GM12878 (cell line): ENCODE data around the gene ATRNL1. TPM values are rescaled to one million over a fixed set of nuclear protein-coding genes. Genes with fewer than 3 reads are reported as not detected.

Experiments used
- ATAC-seq: fragments of 200-7000 bp; cut with Tn5 transposase; 3 replicates; pipeline ENCODE4 v1.9.1; 2020; ENCODE audit warnings: mild to moderate bottlenecking, moderate library complexity
- BruUV-seq: library from RNA; stranded (reverse); fragments of 400-500 nt; replicated peaks from 2 replicates; lab custom pipeline; 2021; lab: Mats Ljungman, UMichigan
- CTCF ChIA-PET: fragments of 300-600 bp; sonication (Branson Sonifier 250); formaldehyde crosslinking; extraction: SDS; loops from one replicate; lab custom pipeline; 2021; ENCODE audit warnings: inconsistent platforms; lab: Yijun Ruan, JAX
- POLR2A ChIA-PET: fragments of 350-600 bp; formaldehyde crosslinking; extraction: SDS; loops from one replicate; lab custom pipeline; 2021; ENCODE audit warnings: inconsistent platforms; lab: Charles Lee
- RAD21 ChIA-PET: fragments of 300-600 bp; sonication (Branson Sonifier 250); formaldehyde crosslinking; loops from one replicate; lab custom pipeline; 2023; ENCODE audit warnings: antibody characterized with exemption; ENCODE audit not compliant: unreplicated experiment; lab: Charles Lee
- SMC1A ChIA-PET: fragments of 300-600 bp; sonication (Branson Sonifier 250); formaldehyde crosslinking; loops from one replicate; lab custom pipeline; 2023; ENCODE audit not compliant: unreplicated experiment, uncharacterized antibody; lab: Charles Lee
- DNase-seq: peaks from one replicate; pipeline ENCODE4 v3.0.0-alpha.2; 2011; ENCODE audit warnings: low read depth, low spot score
- FAIRE-seq: peaks from 3 replicates; lab custom pipeline; 2011; peaks lifted over from hg19 to GRCh38; lab: Jason Lieb, UNC
- H2AFZ ChIP-seq: 2 replicates; pipeline ENCODE4 v1.6.0; 2011; ENCODE audit warnings: low read depth, low read length, control low read depth; ENCODE audit not compliant: control insufficient read depth
- H3K27ac ChIP-seq: 2 replicates; pipeline ENCODE4 v1.5.1; 2011; ENCODE audit warnings: control low read depth; ENCODE audit not compliant: control insufficient read depth, insufficient read depth
- H3K27me3 ChIP-seq, 2 experiments: replicated peaks in 1 of 2; 2 replicates each; pipeline versions ENCODE4 v1.6.0 to v1.6.1; 2011; ENCODE audit warnings: low read length in 1 of 2; ENCODE audit not compliant: control insufficient read depth in 2 of 2, insufficient read depth in 2 of 2
- H3K36me3 ChIP-seq, 2 experiments: 2 replicates each; pipeline ENCODE4 v1.5.1; 2011; ENCODE audit warnings: low read length in 1 of 2; ENCODE audit not compliant: control insufficient read depth in 2 of 2, insufficient read depth in 2 of 2
- H3K4me1 ChIP-seq: 2 replicates; pipeline ENCODE4 v1.6.1; 2011; ENCODE audit warnings: mild to moderate bottlenecking, low read length, moderate library complexity, mixed read lengths; ENCODE audit not compliant: control insufficient read depth, insufficient read depth
- H3K4me2 ChIP-seq: 2 replicates; pipeline ENCODE4 v1.6.0; 2011; ENCODE audit warnings: control low read depth; ENCODE audit not compliant: control insufficient read depth, insufficient read depth
- H3K4me3 ChIP-seq: fragments of 200-600 bp; sonication (generic); 2 replicates; pipeline ENCODE4 v1.5.1; 2016
- H3K79me2 ChIP-seq: 2 replicates; pipeline ENCODE4 v1.6.0; 2011; ENCODE audit warnings: low read length; ENCODE audit not compliant: control insufficient read depth, insufficient read depth
- H3K9ac ChIP-seq: 2 replicates; pipeline ENCODE4 v1.8.0; 2011; ENCODE audit warnings: low read length, control low read depth, mixed read lengths; ENCODE audit not compliant: control insufficient read depth, insufficient read depth
- H3K9me3 ChIP-seq: replicated peaks from 3 replicates; pipeline ENCODE4 v1.5.1; 2011; ENCODE audit warnings: mild to moderate bottlenecking, low read length; ENCODE audit not compliant: control insufficient read depth, insufficient read depth
- H4K20me1 ChIP-seq: 2 replicates; pipeline ENCODE4 v1.6.0; 2011; ENCODE audit not compliant: control insufficient read depth, insufficient read depth
- CREM ChIP-seq: IDR thresholded peaks from 2 replicates; pipeline ENCODE4 v1.6.1; 2014; ENCODE audit warnings: antibody characterized with exemption, low read depth
- FOS ChIP-seq: IDR thresholded peaks from 3 replicates; pipeline ENCODE4 v1.6.1; 2011; ENCODE audit warnings: borderline replicate concordance; ENCODE audit not compliant: insufficient read length; ENCODE audit errors: extremely low read depth
- GABPA ChIP-seq: IDR thresholded peaks from 2 replicates; pipeline ENCODE4 v1.6.1; 2014; ENCODE audit warnings: antibody characterized with exemption, low read depth, mild to moderate bottlenecking, inconsistent platforms
- NBN ChIP-seq: fragments of 450-650 bp; IDR thresholded peaks from 2 replicates; pipeline ENCODE4 v1.6.1; 2016
- NR2C2 ChIP-seq: IDR thresholded peaks from 2 replicates; pipeline ENCODE4 v1.6.1; 2011; ENCODE audit warnings: borderline replicate concordance, low read depth; ENCODE audit not compliant: control insufficient read depth, insufficient read length
- NRF1 ChIP-seq: conservative IDR thresholded peaks from 2 replicates; pipeline ENCODE4 v1.6.1; 2011; ENCODE audit warnings: mild to moderate bottlenecking, low read depth, low read length, improper control_type of control experiment
- PML ChIP-seq: IDR thresholded peaks from 2 replicates; pipeline ENCODE4 v1.6.1; 2012; ENCODE audit warnings: low read length, inconsistent platforms
- RAD51 ChIP-seq: fragments of 450-650 bp; IDR thresholded peaks from 2 replicates; pipeline ENCODE4 v1.6.1; 2016; ENCODE audit warnings: moderate library complexity, mild to moderate bottlenecking, inconsistent platforms
- RELA ChIP-seq: fragments of 450-650 bp; IDR thresholded peaks from 2 replicates; pipeline ENCODE4 v1.8.0; 2014; ENCODE audit warnings: borderline replicate concordance; ENCODE audit not compliant: partially characterized antibody
- SIX5 ChIP-seq: IDR thresholded peaks from 2 replicates; pipeline ENCODE4 v1.6.1; 2011; ENCODE audit warnings: mild to moderate bottlenecking, low read depth, low read length, moderate library complexity; ENCODE audit not compliant: severe bottlenecking
- SUPT20H ChIP-seq: IDR thresholded peaks from 2 replicates; pipeline ENCODE4 v1.6.1; 2011; ENCODE audit warnings: low read depth, mild to moderate bottlenecking, low read length, moderate library complexity, borderline replicate concordance; ENCODE audit not compliant: control insufficient read depth
- WRNIP1 ChIP-seq: IDR thresholded peaks from 2 replicates; pipeline ENCODE4 v1.6.1; 2011; ENCODE audit warnings: low read depth, low read length, improper control_type of control experiment, borderline replicate concordance
- in situ Hi-C: fragments of 300-500 bp; cut with MboI; formaldehyde crosslinking; loops from 9 replicates; pipeline ENCODE4 v1.14.3; 2018; ENCODE audit warnings: mixed read lengths
- intact Hi-C: fragments of 100-400 bp; cut with micrococcal nuclease; formaldehyde crosslinking; loops from one replicate; pipeline ENCODE4 v1.14.2; 2022; ENCODE audit not compliant: unreplicated experiment
- polyA plus RNA-seq, 11 experiments: library from polyadenylated mRNA; depleted of rRNA in 4 of 11; unstranded in 6 of 11; stranded (reverse) in 5 of 11; fragments of >200 nt; fragmentation: Nextera tagmentation in 4 of 11; fragmentation: Illumina TruSeq in 1 of 11; extraction: Ambion mirVana in 4 of 11; extraction: Trizol in 1 of 11; gene quantifications; 1 replicate in 1 of 11; 2 replicates in 10 of 11; pipeline versions ENCODE4 v1.2.1 to v1.2.3, GENCODE V29; 2011 to 2016; ENCODE audit warnings: inconsistent platforms in 2 of 11, missing spikeins in 2 of 11, low read depth in 1 of 11
- total RNA-seq, 4 experiments: library from RNA; depleted of rRNA in 3 of 4; stranded (reverse); fragments of >200 nt in 3 of 4; fragmentation: Illumina TruSeq in 1 of 4; extraction: Trizol in 1 of 4; gene quantifications; 2 replicates each; pipeline versions ENCODE4 v1.2.1 to v1.2.3, GENCODE V29; 2013 to 2021
- TF ChIP-seq, protein P1 (sequence below): fragments of 450-650 bp; IDR thresholded peaks from 2 replicates; pipeline ENCODE4 v1.6.1; 2017; ENCODE audit warnings: mild to moderate bottlenecking, low read depth, inconsistent platforms; ENCODE audit not compliant: poor library complexity, severe bottlenecking
- TF ChIP-seq, protein P2 (sequence below): fragments of 450-650 bp; IDR thresholded peaks from 2 replicates; pipeline ENCODE4 v1.6.1; 2016; ENCODE audit warnings: mild to moderate bottlenecking, moderate library complexity, borderline replicate concordance
- TF ChIP-seq, protein P3 (sequence below): fragments of 450-650 bp; IDR thresholded peaks from 2 replicates; pipeline ENCODE4 v1.6.1; 2017; ENCODE audit warnings: low read depth, mild to moderate bottlenecking, moderate library complexity

The ATRNL1 gene
- total and polyA plus RNA-seq, 10 of the 15 experiments (the other 5 are each of a cell fraction or from before 2014, with no cell fraction given): 0.03 to 1.4 (median 0.34) TPM

DNA sequence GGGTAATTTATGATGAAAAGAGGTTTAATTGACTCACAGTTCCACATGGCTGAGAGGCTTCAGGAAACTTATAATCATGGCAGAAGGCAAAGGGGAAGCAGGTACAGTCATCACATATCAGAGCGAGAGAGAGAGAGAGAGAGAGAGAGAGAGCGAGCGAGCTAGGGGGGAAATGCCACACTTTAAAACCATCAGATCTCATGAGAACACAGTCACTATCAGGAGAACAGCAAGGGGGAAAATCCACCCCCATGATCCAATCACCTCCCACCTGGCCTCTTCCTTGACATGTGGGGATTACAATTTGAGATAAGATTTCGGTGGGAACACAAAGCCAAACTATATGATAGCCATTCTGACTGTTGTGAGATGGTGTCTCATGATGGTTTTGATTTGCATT, 603.6 kb downstream of the ATRNL1 start (continued):
- TF ChIP-seq, protein P1, sequence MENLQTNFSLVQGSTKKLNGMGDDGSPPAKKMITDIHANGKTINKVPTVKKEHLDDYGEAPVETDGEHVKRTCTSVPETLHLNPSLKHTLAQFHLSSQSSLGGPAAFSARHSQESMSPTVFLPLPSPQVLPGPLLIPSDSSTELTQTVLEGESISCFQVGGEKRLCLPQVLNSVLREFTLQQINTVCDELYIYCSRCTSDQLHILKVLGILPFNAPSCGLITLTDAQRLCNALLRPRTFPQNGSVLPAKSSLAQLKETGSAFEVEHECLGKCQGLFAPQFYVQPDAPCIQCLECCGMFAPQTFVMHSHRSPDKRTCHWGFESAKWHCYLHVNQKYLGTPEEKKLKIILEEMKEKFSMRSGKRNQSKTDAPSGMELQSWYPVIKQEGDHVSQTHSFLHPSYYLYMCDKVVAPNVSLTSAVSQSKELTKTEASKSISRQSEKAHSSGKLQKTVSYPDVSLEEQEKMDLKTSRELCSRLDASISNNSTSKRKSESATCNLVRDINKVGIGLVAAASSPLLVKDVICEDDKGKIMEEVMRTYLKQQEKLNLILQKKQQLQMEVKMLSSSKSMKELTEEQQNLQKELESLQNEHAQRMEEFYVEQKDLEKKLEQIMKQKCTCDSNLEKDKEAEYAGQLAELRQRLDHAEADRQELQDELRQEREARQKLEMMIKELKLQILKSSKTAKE: no peak
- TF ChIP-seq SUPT20H: no peak
- no peak for TF ChIP-seq RAD51
- TF ChIP-seq RELA: no peak

DNA sequence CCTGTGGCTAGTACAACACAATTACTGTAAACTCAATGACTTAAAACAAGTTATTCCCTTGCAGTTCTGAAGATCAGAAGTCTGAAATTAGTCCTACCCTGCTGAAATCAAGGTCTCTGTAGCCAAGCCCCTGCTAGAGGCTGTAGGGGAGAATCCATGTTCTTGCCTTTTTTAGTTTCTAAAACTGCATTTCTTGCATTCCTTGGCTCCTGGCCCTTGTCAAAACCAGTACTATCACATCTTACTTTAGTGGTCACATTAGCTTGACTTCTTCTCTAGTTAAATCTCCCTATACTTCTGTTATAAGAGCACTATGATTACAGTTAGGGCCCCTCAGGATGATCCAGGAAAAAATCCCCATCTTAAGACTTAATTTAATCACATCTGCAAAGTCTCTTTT, 612.9 kb downstream of the ATRNL1 start:
- ChIA-PET CTCF (interaction anchor here (0.9 to 1.3 kb wide), 7 partner anchors 9 to 582 kb away, joined by 3 to 6 read pairs (median 3); no protein-coding TSS in a partner anchor), POLR2A (no interaction called here), SMC1A (interaction anchor here (0.7 to 1.6 kb wide), 3 partner anchors 15 to 582 kb away, joined by 3 to 12 read pairs (median 5); no protein-coding TSS in a partner anchor), RAD21 (interaction anchor here (2.0 kb wide), 1 partner anchor 582 kb away, joined by 6 read pairs; no protein-coding TSS in a partner anchor)
- no peaks in the 10 kb centered on the region for H3K9me3 ChIP-seq
- H3K36me3 ChIP-seq: no peaks in the 10 kb centered on the region
- H2AFZ ChIP-seq: no peak overlapping the region
- H3K4me2 ChIP-seq: no peak overlapping the region
- ATAC-seq (no peak), DNase-seq (no peak), FAIRE-seq (no peak)
- no peaks in the 10 kb centered on the region for H3K27me3 ChIP-seq
- no peak overlapping the region for H3K27ac ChIP-seq
- H3K4me1 ChIP-seq: no peaks in the 10 kb centered on the region
- H3K4me3 ChIP-seq: no peak overlapping the region
- no peaks in the 10 kb centered on the region for H3K79me2 ChIP-seq
- intact Hi-C loops: loop anchor here (1.0 to 5.0 kb wide), 2 partner anchors 582 to 681 kb away; no protein-coding TSS in a partner anchor
- in situ Hi-C loops: no loop called here
- no TSS peak for BruUV-seq
- no peaks in the 10 kb centered on the region for H4K20me1 ChIP-seq
- H3K9ac ChIP-seq: no peak overlapping the region
- TF ChIP-seq FOS: no peak
- TF ChIP-seq, protein P2, sequence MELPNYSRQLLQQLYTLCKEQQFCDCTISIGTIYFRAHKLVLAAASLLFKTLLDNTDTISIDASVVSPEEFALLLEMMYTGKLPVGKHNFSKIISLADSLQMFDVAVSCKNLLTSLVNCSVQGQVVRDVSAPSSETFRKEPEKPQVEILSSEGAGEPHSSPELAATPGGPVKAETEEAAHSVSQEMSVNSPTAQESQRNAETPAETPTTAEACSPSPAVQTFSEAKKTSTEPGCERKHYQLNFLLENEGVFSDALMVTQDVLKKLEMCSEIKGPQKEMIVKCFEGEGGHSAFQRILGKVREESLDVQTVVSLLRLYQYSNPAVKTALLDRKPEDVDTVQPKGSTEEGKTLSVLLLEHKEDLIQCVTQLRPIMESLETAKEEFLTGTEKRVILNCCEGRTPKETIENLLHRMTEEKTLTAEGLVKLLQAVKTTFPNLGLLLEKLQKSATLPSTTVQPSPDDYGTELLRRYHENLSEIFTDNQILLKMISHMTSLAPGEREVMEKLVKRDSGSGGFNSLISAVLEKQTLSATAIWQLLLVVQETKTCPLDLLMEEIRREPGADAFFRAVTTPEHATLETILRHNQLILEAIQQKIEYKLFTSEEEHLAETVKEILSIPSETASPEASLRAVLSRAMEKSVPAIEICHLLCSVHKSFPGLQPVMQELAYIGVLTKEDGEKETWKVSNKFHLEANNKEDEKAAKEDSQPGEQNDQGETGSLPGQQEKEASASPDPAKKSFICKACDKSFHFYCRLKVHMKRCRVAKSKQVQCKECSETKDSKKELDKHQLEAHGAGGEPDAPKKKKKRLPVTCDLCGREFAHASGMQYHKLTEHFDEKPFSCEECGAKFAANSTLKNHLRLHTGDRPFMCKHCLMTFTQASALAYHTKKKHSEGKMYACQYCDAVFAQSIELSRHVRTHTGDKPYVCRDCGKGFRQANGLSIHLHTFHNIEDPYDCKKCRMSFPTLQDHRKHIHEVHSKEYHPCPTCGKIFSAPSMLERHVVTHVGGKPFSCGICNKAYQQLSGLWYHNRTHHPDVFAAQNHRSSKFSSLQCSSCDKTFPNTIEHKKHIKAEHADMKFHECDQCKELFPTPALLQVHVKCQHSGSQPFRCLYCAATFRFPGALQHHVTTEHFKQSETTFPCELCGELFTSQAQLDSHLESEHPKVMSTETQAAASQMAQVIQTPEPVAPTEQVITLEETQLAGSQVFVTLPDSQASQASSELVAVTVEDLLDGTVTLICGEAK: no peak
- no peak for TF ChIP-seq NBN
- TF ChIP-seq NR2C2: no peak
- TF ChIP-seq, protein P3, sequence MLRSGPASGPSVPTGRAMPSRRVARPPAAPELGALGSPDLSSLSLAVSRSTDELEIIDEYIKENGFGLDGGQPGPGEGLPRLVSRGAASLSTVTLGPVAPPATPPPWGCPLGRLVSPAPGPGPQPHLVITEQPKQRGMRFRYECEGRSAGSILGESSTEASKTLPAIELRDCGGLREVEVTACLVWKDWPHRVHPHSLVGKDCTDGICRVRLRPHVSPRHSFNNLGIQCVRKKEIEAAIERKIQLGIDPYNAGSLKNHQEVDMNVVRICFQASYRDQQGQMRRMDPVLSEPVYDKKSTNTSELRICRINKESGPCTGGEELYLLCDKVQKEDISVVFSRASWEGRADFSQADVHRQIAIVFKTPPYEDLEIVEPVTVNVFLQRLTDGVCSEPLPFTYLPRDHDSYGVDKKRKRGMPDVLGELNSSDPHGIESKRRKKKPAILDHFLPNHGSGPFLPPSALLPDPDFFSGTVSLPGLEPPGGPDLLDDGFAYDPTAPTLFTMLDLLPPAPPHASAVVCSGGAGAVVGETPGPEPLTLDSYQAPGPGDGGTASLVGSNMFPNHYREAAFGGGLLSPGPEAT: no peak
- TF ChIP-seq GABPA: no peak
- TF ChIP-seq PML: no peak
- no peak for TF ChIP-seq WRNIP1
- TF ChIP-seq SUPT20H: no peak
- no peak for TF ChIP-seq CREM
- no peak for TF ChIP-seq SIX5
- no peak for TF ChIP-seq NRF1
